BE2C (cell line): ENCODE results near the gene TREM1.

Experiments
- DNase-seq: peaks from one replicate; pipeline ENCODE4 v3.0.0-alpha.2; 2020
- H3K27me3 ChIP-seq: fragments of 250-450 bp; sonication (Bioruptor Pico); 2 replicates; pipeline ENCODE4 v1.5.1; 2020; ENCODE audit warnings: mild to moderate bottlenecking
- H3K36me3 ChIP-seq: fragments of 250-450 bp; sonication (Bioruptor Pico); 2 replicates; pipeline ENCODE4 v1.5.1; 2020; ENCODE audit warnings: mild to moderate bottlenecking
- H3K4me1 ChIP-seq: fragments of 250-450 bp; sonication (Bioruptor Pico); 2 replicates; pipeline ENCODE4 v1.5.1; 2020
- H3K4me3 ChIP-seq: 2 replicates; pipeline ENCODE4 v1.5.1; 2011; ENCODE audit warnings: low read depth, low read length
- H3K9me3 ChIP-seq: fragments of 250-450 bp; sonication (Bioruptor Pico); 2 replicates; pipeline ENCODE4 v1.5.1; 2020
- CTCF ChIP-seq: IDR thresholded peaks from 2 replicates; pipeline ENCODE4 v1.5.1; 2012; ENCODE audit warnings: mild to moderate bottlenecking, low read depth, low read length

Gene TREM1

GRCh38 chr6:41236276-41236675 lies 50.2 kb downstream of the TREM1 start:
- H3K9me3 ChIP-seq, result no peaks in the 10 kb centered on the region
- H3K27me3 ChIP-seq, result peaks cover 52% of the 10 kb centered on the region
- no peak overlapping the region for H3K4me3 ChIP-seq
- DNase-seq, result no peak
- no peaks in the 10 kb centered on the region for H3K36me3 ChIP-seq
- no peak for TF ChIP-seq CTCF
- no peaks in the 10 kb centered on the region for H3K4me1 ChIP-seq

GRCh38 chr6:41232667-41233066 lies 53.8 kb downstream of the TREM1 start:
- TF ChIP-seq CTCF, result no peak
- no peak for DNase-seq
- Histone ChIP-seq H3K4me1 (no peaks in the 10 kb centered on the region), H3K36me3 (no peaks in the 10 kb centered on the region), H3K4me3 (no peak overlapping the region), H3K27me3 (peaks cover 24% of the 10 kb centered on the region), H3K9me3 (no peaks in the 10 kb centered on the region)

- H3K9me3 ChIP-seq, result no peaks in the 10 kb centered on the region
- peaks cover 25% of the 10 kb centered on the region for H3K27me3 ChIP-seq
- no peaks in the 10 kb centered on the region for H3K36me3 ChIP-seq
- H3K4me3 ChIP-seq, result no peak overlapping the region
- no peak for TF ChIP-seq CTCF
- DNase-seq, result no peak
- no peaks in the 10 kb centered on the region for H3K4me1 ChIP-seq
These were observed 55.2 kb downstream of the TREM1 start for GRCh38 chr6:41231246-41231645.

- H3K27me3 ChIP-seq, result peaks cover 26% of the 10 kb centered on the region
- no peaks in the 10 kb centered on the region for H3K9me3 ChIP-seq
- no peak for TF ChIP-seq CTCF
- no peaks in the 10 kb centered on the region for H3K4me1 ChIP-seq
- no peak for DNase-seq
- no peaks in the 10 kb centered on the region for H3K36me3 ChIP-seq
- no peak overlapping the region for H3K4me3 ChIP-seq
These were observed 56.8 kb downstream of the TREM1 start for GRCh38 chr6:41229721-41230120.

GRCh38 chr6:41228616-41229015 lies 57.9 kb downstream of the TREM1 start:
- no peaks in the 10 kb centered on the region for H3K36me3 ChIP-seq
- no peak for TF ChIP-seq CTCF
- no peak for DNase-seq
- H3K4me3 ChIP-seq, result no peak overlapping the region
- peaks cover 26% of the 10 kb centered on the region for H3K27me3 ChIP-seq
- H3K4me1 ChIP-seq, result no peaks in the 10 kb centered on the region
- H3K9me3 ChIP-seq, result no peaks in the 10 kb centered on the region

- no peak within 1 kb of the TSS for H3K4me3 ChIP-seq
- H3K4me1 ChIP-seq, result no peaks in the 10 kb centered on the region
- DNase-seq, result no peak
- H3K27me3 ChIP-seq, result peaks cover 26% of the 10 kb centered on the region
- H3K9me3 ChIP-seq, result no peaks in the 10 kb centered on the region
- H3K36me3 ChIP-seq, result no peaks in the 10 kb centered on the region
- TF ChIP-seq CTCF, result no peak
These were observed 58.4 kb downstream of the TREM1 start, which contains the start of gene TREML4 for GRCh38 chr6:41228096-41228495. Gene TREML4, plus strand, starts transcription at chr6:41228349. Its CDS starts 79 bp downstream, at chr6:41228428.
